ENCODE data around the gene LRRC26. TPM values are rescaled to one million over a fixed set of nuclear protein-coding genes. Genes with fewer than 3 reads are reported as not detected.
A peak's percentile ranks its signal among the peaks of the same experiment; 100 is the strongest.
"Not testable (repeated sequence)": the region's sequence is repeated elsewhere in the genome, so short reads cannot be mapped to it uniquely, and the experiment has no call there.

The LRRC26 gene
- total RNA-seq, 1 donor: not detected

DNA sequence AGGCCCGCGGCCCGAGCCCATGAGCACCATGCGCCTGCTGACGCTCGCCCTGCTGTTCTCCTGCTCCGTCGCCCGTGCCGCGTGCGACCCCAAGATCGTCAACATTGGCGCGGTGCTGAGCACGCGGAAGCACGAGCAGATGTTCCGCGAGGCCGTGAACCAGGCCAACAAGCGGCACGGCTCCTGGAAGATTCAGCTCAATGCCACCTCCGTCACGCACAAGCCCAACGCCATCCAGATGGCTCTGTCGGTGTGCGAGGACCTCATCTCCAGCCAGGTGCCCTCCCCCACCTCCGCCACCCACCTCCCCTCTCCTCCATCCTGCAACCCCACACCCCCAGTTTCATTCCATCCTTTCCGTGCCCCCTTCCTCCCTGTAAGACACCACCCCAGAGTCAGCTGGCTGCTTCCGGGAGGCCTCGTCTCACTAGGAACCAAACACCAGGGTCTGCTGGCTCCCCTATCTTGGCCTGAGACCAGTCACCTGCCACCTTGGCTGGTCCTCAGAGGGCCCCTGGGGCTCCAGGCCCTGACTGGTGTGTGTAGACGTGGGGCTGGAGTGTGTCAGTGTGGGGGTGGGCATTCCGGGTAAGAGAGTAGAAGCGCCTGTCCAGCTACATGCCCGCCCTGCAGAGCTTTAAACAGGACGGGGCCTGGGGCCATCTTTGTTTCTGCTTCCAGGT lies 30.2 kb downstream of the LRRC26 start:
- no peak overlapping the region for H3K4me3 ChIP-seq (ENCODE audit: low read depth, low read length)
- no peak for DNase-seq (ENCODE audit: low read depth)

GRCh38 chr9:137138722-137139467 lies 31.0 kb downstream of the LRRC26 start, which contains the start of gene GRIN1:
TSS of gene GRIN1 (plus strand) at chr9:137139154. CDS start at chr9:137139487, 333 bp downstream.
- TF ChIP-seq, protein P1, sequence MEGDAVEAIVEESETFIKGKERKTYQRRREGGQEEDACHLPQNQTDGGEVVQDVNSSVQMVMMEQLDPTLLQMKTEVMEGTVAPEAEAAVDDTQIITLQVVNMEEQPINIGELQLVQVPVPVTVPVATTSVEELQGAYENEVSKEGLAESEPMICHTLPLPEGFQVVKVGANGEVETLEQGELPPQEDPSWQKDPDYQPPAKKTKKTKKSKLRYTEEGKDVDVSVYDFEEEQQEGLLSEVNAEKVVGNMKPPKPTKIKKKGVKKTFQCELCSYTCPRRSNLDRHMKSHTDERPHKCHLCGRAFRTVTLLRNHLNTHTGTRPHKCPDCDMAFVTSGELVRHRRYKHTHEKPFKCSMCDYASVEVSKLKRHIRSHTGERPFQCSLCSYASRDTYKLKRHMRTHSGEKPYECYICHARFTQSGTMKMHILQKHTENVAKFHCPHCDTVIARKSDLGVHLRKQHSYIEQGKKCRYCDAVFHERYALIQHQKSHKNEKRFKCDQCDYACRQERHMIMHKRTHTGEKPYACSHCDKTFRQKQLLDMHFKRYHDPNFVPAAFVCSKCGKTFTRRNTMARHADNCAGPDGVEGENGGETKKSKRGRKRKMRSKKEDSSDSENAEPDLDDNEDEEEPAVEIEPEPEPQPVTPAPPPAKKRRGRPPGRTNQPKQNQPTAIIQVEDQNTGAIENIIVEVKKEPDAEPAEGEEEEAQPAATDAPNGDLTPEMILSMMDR (IDR thresholded peaks at IDR 0.05; ENCODE audit: insufficient read depth, low read length): no peak
- peak; percentile 15 for DNase-seq (ENCODE audit: low read depth)
- H3K4me3 ChIP-seq (ENCODE audit: low read depth, low read length): no peak within 1 kb of the TSS

More for the DNA sequence above, 30.2 kb downstream of the LRRC26 start:
- TF ChIP-seq, protein P1 (IDR thresholded peaks at IDR 0.05; ENCODE audit: insufficient read depth, low read length): no peak

DNA sequence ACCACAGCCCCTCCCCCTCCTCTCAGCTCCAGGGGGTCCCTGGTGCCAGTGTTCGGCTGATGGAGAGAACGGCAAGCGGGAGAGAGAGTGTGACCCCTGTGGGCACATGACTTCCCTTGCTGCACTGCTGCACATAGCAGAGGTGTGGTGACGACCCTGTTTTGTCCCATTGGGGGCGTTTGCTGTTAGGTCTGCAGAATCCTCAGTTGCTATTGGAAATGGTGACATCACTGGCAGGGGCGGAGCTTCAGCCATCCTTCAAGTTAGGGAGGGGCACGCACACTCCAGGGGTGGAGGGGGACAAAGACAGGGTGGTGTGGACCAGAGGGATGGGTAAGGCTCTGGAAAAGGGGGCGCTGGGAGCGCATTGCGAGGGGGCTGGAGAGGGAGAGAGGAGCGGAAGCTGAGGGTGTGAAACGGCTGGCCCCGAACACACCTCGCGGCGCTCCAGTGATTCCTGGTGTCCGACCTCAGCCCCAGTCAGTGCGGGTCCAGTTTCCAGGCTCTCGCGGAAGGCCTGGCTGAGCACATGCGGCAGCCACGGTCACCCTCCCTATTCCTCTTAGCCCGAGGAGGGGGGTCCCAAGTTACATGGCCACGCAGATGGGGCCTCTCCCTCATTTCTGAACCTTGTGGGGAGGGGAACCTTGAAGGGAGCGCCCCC lies 31.7 kb downstream of the LRRC26 start:
- TF ChIP-seq, protein P1 (IDR thresholded peaks at IDR 0.05; ENCODE audit: insufficient read depth, low read length): no peak
- no peak for DNase-seq (ENCODE audit: low read depth)
- no peak overlapping the region for H3K4me3 ChIP-seq (ENCODE audit: low read depth, low read length)

- DNase-seq (ENCODE audit: low read depth): no peak
- TF ChIP-seq, protein P1 (IDR thresholded peaks at IDR 0.05; ENCODE audit: insufficient read depth, low read length): no peak
- no peak overlapping the region for H3K4me3 ChIP-seq (ENCODE audit: low read depth, low read length)
These were observed 32.8 kb downstream of the LRRC26 start for GRCh38 chr9:137136881-137137607.

- no peak for DNase-seq (ENCODE audit: low read depth)
- TF ChIP-seq, protein P1 (IDR thresholded peaks at IDR 0.05; ENCODE audit: insufficient read depth, low read length): no peak
- H3K4me3 ChIP-seq (ENCODE audit: low read depth, low read length): no peak overlapping the region
These were observed 33.5 kb downstream of the LRRC26 start for GRCh38 chr9:137136261-137136880.

DNA sequence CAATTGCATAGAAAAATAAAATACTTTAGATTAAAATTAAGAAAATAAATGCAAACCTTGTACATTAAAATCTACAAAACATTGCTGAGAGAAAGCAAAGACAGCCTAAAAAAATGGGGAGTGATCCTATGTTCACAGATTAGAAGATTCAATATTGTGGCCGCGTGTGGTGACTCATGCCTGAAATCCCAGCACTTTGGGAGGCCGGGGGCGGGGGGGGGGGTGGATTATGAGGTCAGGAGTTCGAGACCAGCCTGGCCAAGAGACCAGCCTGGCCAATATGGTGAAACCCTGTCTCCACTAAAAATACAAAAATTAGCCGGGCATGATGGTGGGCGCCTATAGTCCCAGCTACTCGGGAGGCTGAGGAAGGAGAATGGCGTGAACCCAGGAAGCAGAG lies 34.7 kb downstream of the LRRC26 start:
- DNase-seq (ENCODE audit: low read depth); H3K4me3 ChIP-seq (ENCODE audit: low read depth, low read length): not testable (repeated sequence)
